Cerebellar nuclear complex (tissue), 1 donor: ENCODE data around the gene TEX35.
"Not testable (repeated sequence)": the region's sequence is repeated elsewhere in the genome, so short reads cannot be mapped to it uniquely, and the experiment has no call there.

Experiments
- DNase-seq, 2 experiments: peaks; one replicate each; lab custom pipeline; 2025; lab: John Stamatoyannopoulos, UW

TEX35 gene

GRCh38 chr1:178541829-178542553 lies 29.1 kb downstream of the TEX35 start:
- no peak for DNase-seq

- DNase-seq = peak in 1 of 2 experiments; percentile 25
Measured at GRCh38 chr1:178542554-178543289, 29.8 kb downstream of the TEX35 start.

DNA sequence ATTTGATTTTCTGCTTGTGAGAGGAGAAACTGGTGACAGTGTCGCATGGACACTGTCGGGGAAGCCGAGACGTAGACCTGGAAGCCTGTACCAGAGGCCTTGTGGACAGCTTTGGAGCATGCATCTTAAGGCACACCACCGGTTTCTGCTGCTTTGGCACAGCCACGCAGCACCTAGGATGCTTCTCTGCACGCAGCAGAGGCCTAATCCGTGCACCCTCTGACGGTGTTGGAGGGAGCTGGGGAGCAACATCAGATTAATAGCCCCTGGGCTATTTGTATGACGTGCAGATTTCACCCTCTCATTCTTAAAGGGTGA lies 30.3 kb downstream of the TEX35 start:
- DNase-seq = no peak

- DNase-seq = no peak
Measured at GRCh38 chr1:178544531-178544930, 31.6 kb downstream of the TEX35 start.

GRCh38 chr1:178548108-178548507 lies 35.2 kb downstream of the TEX35 start:
- no peak for DNase-seq

DNA sequence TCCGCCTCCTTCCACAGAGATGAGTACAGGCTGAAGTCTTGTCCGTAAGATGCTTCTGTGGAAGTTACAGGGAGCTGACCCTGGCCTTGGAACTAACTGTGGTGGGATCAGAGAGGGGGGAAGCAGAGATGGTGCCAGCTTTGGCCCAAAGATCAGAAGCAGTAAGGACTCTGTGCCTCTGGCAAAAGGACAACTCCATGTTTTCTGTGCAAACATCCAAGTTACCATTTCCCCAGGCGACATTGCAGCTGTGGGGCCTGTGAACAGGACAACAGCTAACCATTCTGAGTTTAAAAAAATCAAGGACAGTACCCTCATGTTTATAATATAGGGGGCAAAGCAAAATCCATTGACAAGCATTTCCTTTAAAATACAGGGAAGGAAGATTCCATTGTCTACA lies 38.4 kb downstream of the TEX35 start:
- no peak for DNase-seq

DNA sequence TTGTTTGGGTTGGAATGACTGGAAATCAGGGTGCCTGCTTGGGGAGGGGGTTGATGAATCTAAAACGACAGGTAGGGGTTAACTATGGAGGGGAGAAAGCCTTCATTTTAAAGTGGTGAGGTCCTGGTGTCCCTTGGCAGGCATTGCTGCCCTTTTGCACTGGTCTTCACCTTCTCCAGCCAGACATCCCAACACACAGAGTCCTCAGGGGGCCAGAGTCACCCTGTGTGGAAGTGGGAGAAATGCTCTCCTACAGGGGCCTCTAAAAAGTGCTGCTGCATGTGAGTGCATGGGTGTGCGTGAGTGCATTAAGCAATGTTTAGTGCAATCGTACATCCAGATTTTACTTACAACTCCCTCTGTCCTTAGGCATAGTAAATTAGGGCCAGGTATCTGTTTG lies 39.0 kb downstream of the TEX35 start:
- DNase-seq = no peak

- DNase-seq = no peak
Measured at GRCh38 chr1:178552856-178553255, 39.9 kb downstream of the TEX35 start.

DNA sequence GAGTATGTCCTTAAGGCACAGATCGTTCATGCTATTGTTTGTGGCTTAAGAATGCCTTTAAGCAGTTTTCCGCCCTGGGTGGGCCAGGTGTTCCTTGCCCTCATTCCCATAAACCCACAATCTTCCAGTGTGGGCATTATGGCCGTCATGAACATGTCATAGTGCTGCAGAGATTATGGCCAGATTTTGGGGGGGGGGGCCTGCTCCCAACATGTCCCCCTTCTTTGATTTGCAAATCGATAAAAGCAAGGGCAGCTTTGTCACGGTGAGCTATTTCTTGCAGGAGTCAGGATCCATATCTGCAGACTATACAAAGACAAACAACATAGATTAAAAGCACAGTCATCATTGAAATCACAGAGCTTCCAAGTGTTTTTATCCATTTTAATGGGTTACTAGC lies 41.4 kb downstream of the TEX35 start:
- not testable (repeated sequence) for DNase-seq

GRCh38 chr1:178555613-178556012 lies 42.7 kb downstream of the TEX35 start:
- DNase-seq = not testable (repeated sequence)

- DNase-seq = not testable (repeated sequence)
Measured at GRCh38 chr1:178558816-178559215, 45.9 kb downstream of the TEX35 start.

GRCh38 chr1:178560871-178561376 lies 48.0 kb downstream of the TEX35 start:
- no peak for DNase-seq

DNA sequence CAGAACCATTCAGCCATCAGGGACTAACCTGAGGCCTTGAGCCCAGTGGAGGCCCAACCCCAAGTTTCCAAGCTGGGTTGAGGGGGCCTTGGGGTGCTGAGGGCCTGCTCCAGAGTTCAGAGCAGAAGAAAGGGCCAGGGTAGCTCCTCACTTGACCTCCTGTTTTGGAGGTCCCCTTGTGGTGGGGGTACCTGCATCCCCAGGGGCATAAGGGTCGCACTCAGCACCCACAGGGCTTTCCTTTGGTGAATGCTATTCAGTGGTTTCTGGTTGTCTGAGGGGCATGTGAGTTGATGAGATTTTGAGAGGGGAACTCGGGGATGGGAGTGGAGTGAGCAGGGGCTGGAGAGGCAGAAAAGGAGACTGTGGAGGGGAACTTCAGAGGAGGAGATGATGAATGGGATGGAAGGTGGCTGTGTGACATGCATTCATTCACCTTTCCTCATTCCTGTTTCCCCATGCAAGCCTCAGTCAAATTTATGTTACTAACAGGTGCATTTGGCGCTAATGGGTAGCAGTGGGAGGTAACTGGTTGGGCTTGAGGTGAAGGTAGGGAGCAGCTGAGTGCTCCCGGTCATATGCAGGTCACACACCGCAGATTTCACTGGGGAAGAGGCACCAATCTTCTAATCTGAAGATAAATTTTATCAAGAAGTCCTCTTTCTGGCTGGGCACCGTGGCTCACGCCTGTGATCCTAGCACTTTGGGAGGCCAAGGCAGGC lies 50.4 kb downstream of the TEX35 start:
- DNase-seq = no peak

DNA sequence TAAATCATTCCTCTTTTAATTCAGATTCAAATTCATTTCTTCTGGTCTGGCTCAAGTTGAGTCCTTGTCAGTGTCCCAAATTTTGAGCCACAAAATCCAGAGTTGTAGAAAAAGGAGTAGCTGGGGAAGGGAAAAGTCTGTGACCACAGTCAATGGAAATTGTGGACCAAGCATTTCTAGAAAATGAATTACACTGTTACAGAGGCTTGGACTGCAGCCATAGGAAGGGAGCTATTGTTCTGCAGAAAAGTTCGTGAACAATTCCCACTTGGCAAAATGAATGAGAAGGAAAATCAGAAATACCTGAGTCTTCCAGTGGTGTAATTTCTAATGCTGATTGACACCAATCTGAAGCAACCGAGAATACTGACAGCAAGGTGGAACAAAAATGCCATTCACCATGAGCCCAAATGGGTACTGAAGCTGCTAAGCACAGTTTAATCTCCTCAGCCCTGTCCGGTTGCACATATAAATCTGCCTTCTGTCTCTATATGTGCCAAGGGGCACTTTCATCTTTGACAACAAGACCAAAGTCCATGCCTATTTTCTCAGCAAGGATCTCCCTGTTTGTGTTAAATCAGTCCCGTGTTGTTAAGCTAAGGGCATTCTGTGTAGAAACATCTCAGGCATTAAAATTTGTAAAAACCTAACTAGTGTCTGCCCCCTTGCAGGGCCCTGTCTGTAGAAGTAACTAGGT lies 51.3 kb downstream of the TEX35 start:
- no peak for DNase-seq

DNA sequence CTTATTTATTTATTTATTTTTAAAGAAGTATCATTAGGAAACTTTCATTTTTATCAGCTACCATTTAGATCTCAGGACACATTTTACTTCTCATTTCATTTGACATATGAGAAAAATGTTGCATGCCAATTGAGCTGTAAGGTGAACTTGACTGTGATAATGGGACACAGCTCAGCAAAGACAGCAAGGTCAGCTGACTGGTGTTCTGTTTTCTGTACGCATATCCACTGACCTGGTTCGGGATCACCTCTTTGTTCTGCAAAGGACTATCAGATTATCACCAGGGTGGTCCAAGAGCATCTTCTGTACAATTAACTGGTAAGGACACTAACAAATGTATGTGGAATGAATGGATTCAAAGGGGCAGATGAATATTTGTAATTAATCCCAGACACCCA lies 51.9 kb downstream of the TEX35 start:
- DNase-seq = no peak

DNA sequence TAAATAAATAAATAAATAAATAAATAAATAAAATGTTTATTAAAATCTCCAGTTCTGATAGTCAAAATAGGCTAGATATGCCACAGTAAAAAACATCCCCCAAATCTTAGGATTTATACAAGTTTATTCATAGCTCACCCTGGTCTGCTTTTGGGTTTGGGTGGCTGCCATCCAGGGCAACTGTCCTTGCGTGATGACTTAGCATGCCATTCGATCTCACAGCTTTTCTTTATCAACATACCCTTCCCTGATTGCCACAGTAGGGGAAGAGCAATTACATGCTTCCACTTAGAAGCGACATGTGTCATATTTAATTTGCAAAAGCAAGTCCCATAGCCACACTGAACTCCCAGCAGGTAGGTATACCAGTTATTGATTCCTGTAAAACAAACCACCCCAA lies 52.7 kb downstream of the TEX35 start:
- DNase-seq = no peak

- DNase-seq = no peak
Measured at GRCh38 chr1:178566187-178566586, 53.3 kb downstream of the TEX35 start.

- DNase-seq = no peak
Measured at GRCh38 chr1:178571807-178572206, 58.9 kb downstream of the TEX35 start.
